Vagina (tissue), 2 donors: ENCODE results near the gene MERTK.

ENCODE experiments used
- CTCF ChIP-seq, 3 experiments: fragments of 450-650 bp in 2 of 3; fragments of 200-600 bp in 1 of 3; sonication (generic) in 1 of 3; IDR thresholded peaks; one replicate each; pipeline ENCODE4 v1.5.1; 2017 to 2019; ENCODE audit warnings: antibody characterized with exemption in 3 of 3, mild to moderate bottlenecking in 2 of 3, moderate library complexity in 2 of 3
- POLR2AphosphoS5 ChIP-seq, 2 donors: sonication (generic); formaldehyde crosslinking; IDR thresholded peaks; one replicate each; pipeline ENCODE4 v1.9.0; 2017; ENCODE audit warnings: antibody characterized with exemption in 2 of 2, mild to moderate bottlenecking in 2 of 2, low read depth in 1 of 2; ENCODE audit not compliant: insufficient read depth in 1 of 2

GRCh38 chr2:112032689-112033465, 134.5 kb downstream of the MERTK start:
- no peak for TF ChIP-seq CTCF (IDR thresholded peaks at IDR 0.05)
- peak in 1 of 2 donors; percentile 50 for TF ChIP-seq POLR2AphosphoS5 (IDR thresholded peaks at IDR 0.05; ENCODE audit: insufficient read depth in 1 of 2, low read depth in 1 of 2)
